Measurements from ENCODE around the gene DGUOK.

The DGUOK gene

GRCh38 chr2:74002505-74003421 is 76.1 kb downstream of the DGUOK start:
- peak; percentile 96 for DNase-seq (ENCODE audit: low spot score)
- TF ChIP-seq CTCF (IDR thresholded peaks at IDR 0.05; ENCODE audit: extremely low read depth, missing control alignments): no peak

- no peak for TF ChIP-seq CTCF (IDR thresholded peaks at IDR 0.05; ENCODE audit: extremely low read depth, missing control alignments)
- no peak for DNase-seq (ENCODE audit: low spot score)
Measured at GRCh38 chr2:74003494-74004211, 77.0 kb downstream of the DGUOK start.

- DNase-seq (ENCODE audit: low spot score): no peak
- TF ChIP-seq CTCF (IDR thresholded peaks at IDR 0.05; ENCODE audit: extremely low read depth, missing control alignments): no peak
Measured at GRCh38 chr2:74004212-74005182, 77.8 kb downstream of the DGUOK start.

- DNase-seq (ENCODE audit: low spot score): no peak
- no peak for TF ChIP-seq CTCF (IDR thresholded peaks at IDR 0.05; ENCODE audit: extremely low read depth, missing control alignments)
Measured at GRCh38 chr2:74005786-74006185, 79.1 kb downstream of the DGUOK start.

GRCh38 chr2:74006459-74006858 is 79.8 kb downstream of the DGUOK start:
- no peak for TF ChIP-seq CTCF (IDR thresholded peaks at IDR 0.05; ENCODE audit: extremely low read depth, missing control alignments)
- DNase-seq (ENCODE audit: low spot score): no peak

GRCh38 chr2:74007121-74007520 is 80.4 kb downstream of the DGUOK start:
- DNase-seq (ENCODE audit: low spot score): no peak
- no peak for TF ChIP-seq CTCF (IDR thresholded peaks at IDR 0.05; ENCODE audit: extremely low read depth, missing control alignments)

All from GM20000 (cell line).